ENCODE measurements around the gene GOLGA7B.

GRCh38 chr10:97816609-97817008 is 33.0 kb upstream of the GOLGA7B start:
- TF ChIP-seq CTCF (IDR thresholded peaks at IDR 0.05) (no peak), POLR2A (IDR thresholded peaks at IDR 0.05) (no peak)

All from upper lobe of left lung (tissue), 4 donors.